Naive thymus-derived CD8-positive, alpha-beta T cell (primary cell): Measurements from ENCODE around the gene SLC17A9. TPM values are rescaled to one million over a fixed set of nuclear protein-coding genes. Genes with fewer than 3 reads are reported as not detected.

Experiments
- ATAC-seq, 2 donors: fragments of 150-1000 bp; cut with Tn5 transposase in 1 of 2; sonication (Bioruptor Pico), chemical (Tn5 transposase) in 1 of 2; 1 replicate in 1 of 2; 2 replicates in 1 of 2; pipeline ENCODE4 v1.10.0; 2021; ENCODE audit warnings: mild to moderate bottlenecking in 2 of 2, moderate library complexity in 2 of 2
- POLR2A ChIA-PET: fragments of 350-600 bp; sonication (Branson Sonifier 250); formaldehyde crosslinking; loops from one replicate; lab custom pipeline; 2021; ENCODE audit warnings: antibody characterized with exemption; lab: Charles Lee
- DNase-seq, 10 donors: peaks; one replicate each; pipeline versions ENCODE4 v3.0.0 to v3.0.0-alpha.2; 2020 to 2022
- H3K27ac Mint-ChIP-seq, 10 donors: one replicate each; pipeline ENCODE4 v1.8.0; 2020 to 2022; ENCODE audit warnings: mild to moderate bottlenecking in 10 of 10, mixed read lengths in 10 of 10, moderate library complexity in 4 of 10, inconsistent platforms in 1 of 10
- H3K27me3 Mint-ChIP-seq, 5 donors: one replicate each; pipeline ENCODE4 v1.8.0; 2021 to 2022; ENCODE audit warnings: mixed read lengths in 5 of 5
- H3K36me3 Mint-ChIP-seq, 3 donors: one replicate each; pipeline ENCODE4 v1.8.0; 2020 to 2022; ENCODE audit warnings: mixed read lengths in 3 of 3, mild to moderate bottlenecking in 2 of 3, inconsistent platforms in 1 of 3
- H3K4me1 Mint-ChIP-seq, 4 donors: one replicate each; pipeline ENCODE4 v1.8.0; 2021 to 2022; ENCODE audit warnings: mixed read lengths in 4 of 4
- H3K4me3 Mint-ChIP-seq, 10 donors: one replicate each; pipeline ENCODE4 v1.8.0; 2020 to 2022; ENCODE audit warnings: mild to moderate bottlenecking in 10 of 10, mixed read lengths in 10 of 10, moderate library complexity in 6 of 10, inconsistent platforms in 1 of 10
- H3K9me3 Mint-ChIP-seq, 9 donors: one replicate each; pipeline ENCODE4 v1.8.0; 2020 to 2022; ENCODE audit warnings: mixed read lengths in 9 of 9, mild to moderate bottlenecking in 3 of 9, inconsistent platforms in 1 of 9, moderate library complexity in 1 of 9
- polyA plus RNA-seq, 3 donors: library from polyadenylated mRNA; unstranded; fragments of 300-500 nt; fragmentation: Illumina TruSeq; gene quantifications; one replicate each; pipeline ENCODE4 v1.2.3, GENCODE V29; 2021
- total RNA-seq, 8 experiments: library from RNA in 2 of 8; stranded (reverse) in 2 of 8; gene quantifications; one replicate each; pipeline ENCODE4 v1.2.3 and lab custom pipeline; 2021 to 2026

SLC17A9 gene
- total and polyA plus RNA-seq, 5 experiments from 2014 or later: 1.2 to 11.3 (median 2.0) TPM

DNA sequence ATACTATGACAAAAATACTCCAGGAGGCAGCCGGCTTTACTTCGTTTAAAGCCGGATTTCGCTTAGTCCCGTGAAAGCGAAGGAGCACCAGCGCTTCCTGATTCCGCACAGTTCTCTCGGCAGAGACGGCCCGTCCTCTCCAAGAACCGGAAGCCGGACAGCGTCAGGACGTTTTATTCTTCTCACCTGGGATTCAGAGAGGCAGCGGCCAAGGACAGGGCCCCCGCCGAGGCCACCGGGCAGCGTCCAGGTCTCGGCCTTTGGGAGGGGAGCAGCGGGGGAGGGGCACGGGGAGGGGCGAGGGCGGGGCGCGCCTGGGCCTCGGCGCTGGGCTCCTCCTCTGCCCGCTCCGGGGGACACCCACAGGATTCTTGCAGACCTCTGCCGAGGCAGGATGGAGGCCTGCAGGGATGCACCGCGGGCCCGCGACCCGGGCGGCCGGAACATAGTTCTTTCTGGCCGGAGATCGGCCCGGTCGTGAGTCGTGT is 23.4 kb upstream of the SLC17A9 start:
- POLR2A ChIA-PET: interaction anchor here (1.2 to 6.3 kb wide), 5 partner anchors 8 to 67 kb away, joined by 4 to 111 read pairs (median 34); partner anchors contain the start of genes GID8, SLC17A9 and TCFL5
- no peaks in the 10 kb centered on the region for H3K9me3 Mint-ChIP-seq
- peaks cover 32 to 68% (median 58%) of the 10 kb centered on the region in 4 donors for H3K4me1 Mint-ChIP-seq
- peak overlapping the region; percentile 91 to 98 (median 94) for H3K4me3 Mint-ChIP-seq
- H3K27me3 Mint-ChIP-seq: no peaks in the 10 kb centered on the region
- peak in 6 of 10 donors; percentile 30 to 56 (median 41) for DNase-seq
- peaks cover 0 to 8% (median 0%) of the 10 kb centered on the region in 3 donors for H3K36me3 Mint-ChIP-seq
- ATAC-seq: peak; percentile 9 to 34
- peak overlapping the region; percentile 85 to 97 (median 91) for H3K27ac Mint-ChIP-seq

DNA sequence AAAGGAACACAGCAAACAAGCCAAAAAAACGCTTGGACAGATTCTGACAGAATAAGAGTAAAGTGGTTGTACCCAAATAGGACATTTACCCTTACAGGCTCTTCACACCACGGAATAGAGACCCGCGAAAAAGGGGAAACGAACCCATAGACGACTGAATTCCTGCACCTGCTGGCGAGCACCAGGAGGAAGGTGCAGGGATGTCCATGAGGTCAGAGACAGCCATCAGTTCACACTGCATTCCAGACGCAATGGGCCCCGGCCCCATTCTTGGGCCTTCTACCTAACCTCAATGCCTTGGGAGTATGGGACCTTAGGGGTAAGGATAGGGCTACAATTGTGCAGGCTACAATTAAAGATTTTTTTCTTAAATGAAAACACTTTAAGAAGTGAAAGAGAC is 21.0 kb upstream of the SLC17A9 start:
- Mint-ChIP-seq H3K27me3 (no peaks in the 10 kb centered on the region), H3K9me3 (no peaks in the 10 kb centered on the region), H3K27ac (peak overlapping the region in 5 of 10 donors; percentile 31 to 94 (median 85)), H3K36me3 (peaks cover 0 to 8% (median 0%) of the 10 kb centered on the region in 3 donors), H3K4me1 (peaks cover 23 to 55% (median 43%) of the 10 kb centered on the region in 4 donors), H3K4me3 (no peak overlapping the region)
- ATAC-seq: no peak
- DNase-seq: no peak
- POLR2A ChIA-PET: no interaction called here

DNA sequence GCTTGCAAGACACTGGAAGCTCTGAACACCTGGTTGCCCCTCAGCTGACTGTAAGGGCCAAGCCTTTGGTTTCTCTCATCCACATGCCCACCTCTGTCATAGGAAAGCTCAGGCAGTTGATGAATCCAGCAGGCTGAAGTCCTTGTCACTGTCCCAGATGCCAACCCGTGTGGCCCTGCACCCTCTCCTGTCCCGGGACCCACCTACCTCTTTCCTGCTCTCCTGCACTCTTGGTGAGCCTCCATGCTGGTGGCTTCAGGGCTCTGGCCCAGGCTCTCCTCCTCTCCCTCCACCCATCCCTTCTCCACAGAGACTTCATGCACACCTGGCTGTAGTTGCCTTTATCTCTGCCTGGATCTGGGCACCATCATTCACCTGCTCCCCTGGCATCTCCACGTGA is 18.5 kb upstream of the SLC17A9 start:
- ATAC-seq (no peak), DNase-seq (no peak)
- POLR2A ChIA-PET: interaction anchor here (1.4 to 6.2 kb wide), 5 partner anchors 8 to 40 kb away, joined by 3 to 111 read pairs (median 6); partner anchors contain the start of genes DIDO1 and SLC17A9
- Mint-ChIP-seq H3K36me3 (peaks cover 0 to 8% (median 0%) of the 10 kb centered on the region in 3 donors), H3K9me3 (no peaks in the 10 kb centered on the region), H3K4me1 (peaks cover 13 to 46% (median 32%) of the 10 kb centered on the region in 4 donors), H3K27ac (no peak overlapping the region), H3K27me3 (no peaks in the 10 kb centered on the region), H3K4me3 (no peak overlapping the region)

GRCh38 chr20:62935204-62935967 is 17.1 kb upstream of the SLC17A9 start:
- H3K36me3 Mint-ChIP-seq: peaks cover 0 to 13% (median 0%) of the 10 kb centered on the region in 3 donors
- H3K9me3 Mint-ChIP-seq: no peaks in the 10 kb centered on the region
- no peak overlapping the region for H3K27ac Mint-ChIP-seq
- DNase-seq (no peak), ATAC-seq (no peak)
- no peaks in the 10 kb centered on the region for H3K27me3 Mint-ChIP-seq
- POLR2A ChIA-PET: interaction anchor here (0.5 to 6.2 kb wide), 8 partner anchors 9 to 67 kb away, joined by 3 to 111 read pairs (median 6); partner anchors contain the start of genes DIDO1 and SLC17A9
- peaks cover 14 to 48% (median 34%) of the 10 kb centered on the region in 4 donors for H3K4me1 Mint-ChIP-seq
- no peak overlapping the region for H3K4me3 Mint-ChIP-seq

- Mint-ChIP-seq H3K36me3 (peaks cover 0 to 18% (median 0%) of the 10 kb centered on the region in 3 donors), H3K9me3 (no peaks in the 10 kb centered on the region), H3K27me3 (no peaks in the 10 kb centered on the region), H3K4me3 (peak overlapping the region in 1 of 10 donors; percentile 98), H3K4me1 (peaks cover 14 to 48% (median 33%) of the 10 kb centered on the region in 4 donors), H3K27ac (peak overlapping the region in 1 of 10 donors; percentile 40)
- ATAC-seq (no peak), DNase-seq (no peak)
- POLR2A ChIA-PET: interaction anchor here (0.5 to 6.2 kb wide), 5 partner anchors 10 to 66 kb away, joined by 3 to 111 read pairs (median 15); partner anchors contain the start of genes DIDO1 and SLC17A9
These were observed 16.4 kb upstream of the SLC17A9 start for GRCh38 chr20:62935968-62936585.

- Mint-ChIP-seq H3K27me3 (no peaks in the 10 kb centered on the region), H3K4me3 (peak overlapping the region in 5 of 10 donors; percentile 93 to 100 (median 98)), H3K9me3 (no peaks in the 10 kb centered on the region)
These were observed 15.0 kb upstream of the SLC17A9 start for GRCh38 chr20:62937268-62938104.

DNA sequence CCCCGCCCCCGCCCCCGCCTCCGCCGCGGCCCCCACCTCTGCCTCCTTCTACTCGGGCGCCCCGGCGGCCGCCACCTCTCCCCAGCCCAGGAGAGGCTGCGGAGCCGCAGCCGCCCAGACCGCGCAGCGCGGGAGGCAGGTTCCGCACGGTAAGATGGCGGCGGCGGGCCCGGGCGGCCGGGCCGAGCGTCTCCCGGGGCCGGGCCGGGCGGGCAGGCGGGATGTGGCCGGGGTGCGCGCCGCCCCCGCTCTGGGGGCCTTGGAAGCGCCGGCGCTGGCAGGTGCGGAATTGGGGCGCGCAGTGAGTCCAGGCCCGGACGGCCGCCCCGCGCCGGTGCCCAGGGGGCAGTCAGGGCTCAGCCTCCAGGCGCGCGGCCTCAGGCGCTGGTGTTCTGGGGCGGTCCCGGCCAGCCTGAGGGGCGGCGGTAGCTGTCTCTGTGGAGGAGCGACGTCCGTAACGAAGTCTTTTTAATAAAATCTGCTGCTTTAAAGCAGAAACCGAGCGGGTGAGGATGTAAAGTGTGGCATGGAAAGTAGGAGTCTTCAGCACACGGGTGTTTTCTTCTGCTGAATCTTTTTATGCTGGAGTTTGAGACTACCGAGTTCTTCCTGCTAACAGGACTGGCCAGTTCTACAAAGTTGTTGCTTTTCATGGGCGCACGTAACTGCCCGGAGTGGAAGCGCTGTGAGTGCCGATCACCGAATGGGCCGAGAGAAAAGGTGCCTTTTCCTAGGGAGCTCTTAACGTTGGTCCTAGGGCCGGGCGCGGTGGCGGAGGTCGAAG is 14.2 kb upstream of the SLC17A9 start, which contains the start of gene GID8:
GID8 (plus strand) TSS at position 43 of the 784 bp plus-strand sequence. CDS start 3,356 bp downstream, outside the sequence.
- Mint-ChIP-seq H3K36me3 (peaks cover 0 to 34% (median 3%) of the 10 kb centered on the region in 3 donors), H3K4me1 (peaks cover 19 to 50% (median 42%) of the 10 kb centered on the region in 4 donors), H3K27ac (peak within 1 kb of the TSS; percentile 92 to 100 (median 98)), H3K27me3 (no peaks in the 10 kb centered on the region), H3K9me3 (no peaks in the 10 kb centered on the region), H3K4me3 (peak within 1 kb of the TSS in 8 of 10 donors; percentile 91 to 100 (median 96))
- DNase-seq (peak in 5 of 10 donors; percentile 21 to 61 (median 53)), ATAC-seq (peak; percentile 55 to 62)
- POLR2A ChIA-PET: interaction anchor here (0.8 to 6.2 kb wide), 19 partner anchors 8 to 144 kb away, joined by 3 to 111 read pairs (median 5); partner anchors contain the start of genes BHLHE23, DIDO1, SLC17A9 and TCFL5

More at GRCh38 chr20:62937268-62938104, 15.0 kb upstream of the SLC17A9 start:
- DNase-seq: peak; percentile 95 to 98 (median 96)
- POLR2A ChIA-PET: interaction anchor here (0.8 to 6.2 kb wide), 19 partner anchors 9 to 164 kb away, joined by 3 to 111 read pairs (median 5); partner anchors contain the start of genes BHLHE23, DIDO1, SLC17A9 and TCFL5
- peak overlapping the region; percentile 92 to 100 (median 98) for H3K27ac Mint-ChIP-seq
- peaks cover 21 to 53% (median 40%) of the 10 kb centered on the region in 4 donors for H3K4me1 Mint-ChIP-seq
- H3K36me3 Mint-ChIP-seq: peaks cover 0 to 32% (median 0%) of the 10 kb centered on the region in 3 donors
- peak; percentile 85 to 90 for ATAC-seq

DNA sequence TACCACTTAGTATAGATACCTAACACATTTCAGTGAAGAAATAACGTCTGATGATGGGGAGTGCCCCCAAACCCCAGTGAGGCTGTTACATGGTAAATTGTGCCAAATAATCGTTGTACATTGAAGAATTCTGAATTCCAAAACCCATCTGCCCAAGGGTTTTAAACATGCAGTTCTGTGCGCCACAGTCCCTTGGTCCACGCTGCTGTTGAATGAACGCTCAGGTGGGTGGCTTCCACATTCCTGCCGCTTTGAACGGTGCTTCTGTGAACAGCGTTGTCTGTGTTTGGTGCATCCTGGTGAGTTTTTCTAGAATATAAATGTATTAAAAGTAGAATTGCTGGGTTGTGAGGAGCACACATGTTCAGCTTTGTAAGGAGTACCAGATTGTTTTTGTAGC is 11.6 kb upstream of the SLC17A9 start:
- Mint-ChIP-seq H3K9me3 (no peaks in the 10 kb centered on the region), H3K4me3 (peak overlapping the region in 3 of 10 donors; percentile 15 to 32 (median 20)), H3K36me3 (peaks cover 0 to 57% (median 3%) of the 10 kb centered on the region in 3 donors), H3K27ac (no peak overlapping the region), H3K4me1 (peaks cover 24 to 50% (median 41%) of the 10 kb centered on the region in 4 donors), H3K27me3 (no peaks in the 10 kb centered on the region)
- DNase-seq (no peak), ATAC-seq (no peak)
- POLR2A ChIA-PET: interaction anchor here (1.0 to 3.0 kb wide), 2 partner anchors 9 to 13 kb away, joined by 3 to 13 read pairs; no protein-coding TSS in a partner anchor

- Mint-ChIP-seq H3K4me3 (no peak overlapping the region), H3K9me3 (no peaks in the 10 kb centered on the region), H3K27me3 (no peaks in the 10 kb centered on the region), H3K27ac (peak overlapping the region in 2 of 10 donors; percentile 21 to 22), H3K36me3 (peaks cover 0 to 65% (median 5%) of the 10 kb centered on the region in 3 donors), H3K4me1 (peaks cover 26 to 47% (median 40%) of the 10 kb centered on the region in 4 donors)
- ATAC-seq (no peak), DNase-seq (no peak)
- POLR2A ChIA-PET: interaction anchor here (3.0 kb wide), 1 partner anchor 12 kb away, joined by 13 read pairs; no protein-coding TSS in a partner anchor
These were observed 10.7 kb upstream of the SLC17A9 start for GRCh38 chr20:62941792-62942191.

DNA sequence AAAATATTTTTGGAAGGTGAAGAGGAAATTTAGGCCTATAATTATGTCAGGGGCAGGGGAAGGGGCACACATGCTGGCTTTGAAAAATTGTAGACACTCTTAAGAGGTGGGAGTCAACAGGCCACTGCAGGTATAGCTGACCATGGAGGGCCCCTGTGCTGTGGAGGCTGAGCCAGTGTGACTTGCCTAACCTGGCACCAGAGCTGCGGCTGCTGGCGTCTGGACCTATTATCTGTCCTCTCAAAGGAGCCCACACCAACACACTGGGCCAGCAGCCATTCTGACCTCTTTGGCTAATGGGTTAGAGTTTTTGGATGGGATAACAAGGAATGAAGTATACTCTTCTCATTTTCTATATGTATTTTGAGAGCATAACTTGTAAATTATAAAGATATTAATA is 10.1 kb upstream of the SLC17A9 start:
- Mint-ChIP-seq H3K9me3 (no peaks in the 10 kb centered on the region), H3K4me3 (peak overlapping the region in 1 of 10 donors; percentile 14), H3K27ac (peak overlapping the region in 1 of 10 donors; percentile 21), H3K4me1 (peaks cover 27 to 46% (median 38%) of the 10 kb centered on the region in 4 donors), H3K36me3 (peaks cover 0 to 71% (median 5%) of the 10 kb centered on the region in 3 donors), H3K27me3 (no peaks in the 10 kb centered on the region)
- DNase-seq (no peak), ATAC-seq (no peak)
- POLR2A ChIA-PET: interaction anchor here (0.5 to 3.0 kb wide), 2 partner anchors 12 to 13 kb away, joined by 3 to 13 read pairs; no protein-coding TSS in a partner anchor
